GM18505 (cell line): Measurements from ENCODE around the gene NOL4L.
"Not testable (repeated sequence)": the region's sequence is repeated elsewhere in the genome, so short reads cannot be mapped to it uniquely, and the experiment has no call there.

Experiments
- ATAC-seq: cut with Tn5 transposase; IDR thresholded peaks from one replicate; pipeline ENCODE4 v1.9.1; 2021; ENCODE audit not compliant: unreplicated experiment
- POLR2A ChIP-seq: IDR thresholded peaks from 4 replicates; pipeline ENCODE4 v1.6.1; 2011; ENCODE audit warnings: borderline replicate concordance; ENCODE audit not compliant: insufficient read depth, insufficient read length; ENCODE audit errors: extremely low read depth

NOL4L gene

DNA sequence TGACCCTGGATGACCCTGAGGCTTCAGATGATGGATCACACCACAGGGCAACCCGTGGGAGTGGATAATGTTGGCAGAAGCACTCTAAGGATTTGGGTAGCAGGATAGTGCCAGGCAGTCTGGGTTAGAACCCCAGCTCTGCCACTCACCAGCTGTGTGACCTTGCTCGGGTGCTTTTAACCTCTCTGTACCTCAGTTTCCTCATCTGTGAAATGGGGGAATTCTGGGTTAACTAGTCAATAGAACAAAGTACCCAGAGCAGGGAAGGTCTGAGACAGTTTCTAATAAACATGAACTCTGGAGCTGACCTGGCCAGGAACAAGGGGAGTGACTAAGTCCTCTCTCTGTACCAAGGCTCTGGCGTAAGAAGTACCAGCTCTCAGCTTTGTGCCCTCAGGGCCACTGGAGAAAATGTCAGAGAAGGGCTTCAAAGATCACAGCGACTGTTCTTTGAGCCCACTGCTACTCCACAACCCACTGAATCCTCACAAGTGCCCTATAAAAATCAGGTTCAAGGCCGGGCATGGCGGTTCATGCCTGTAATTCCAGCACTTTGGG, 14.7 kb upstream of the NOL4L start:
- TF ChIP-seq POLR2A, result no peak
- no peak for ATAC-seq

DNA sequence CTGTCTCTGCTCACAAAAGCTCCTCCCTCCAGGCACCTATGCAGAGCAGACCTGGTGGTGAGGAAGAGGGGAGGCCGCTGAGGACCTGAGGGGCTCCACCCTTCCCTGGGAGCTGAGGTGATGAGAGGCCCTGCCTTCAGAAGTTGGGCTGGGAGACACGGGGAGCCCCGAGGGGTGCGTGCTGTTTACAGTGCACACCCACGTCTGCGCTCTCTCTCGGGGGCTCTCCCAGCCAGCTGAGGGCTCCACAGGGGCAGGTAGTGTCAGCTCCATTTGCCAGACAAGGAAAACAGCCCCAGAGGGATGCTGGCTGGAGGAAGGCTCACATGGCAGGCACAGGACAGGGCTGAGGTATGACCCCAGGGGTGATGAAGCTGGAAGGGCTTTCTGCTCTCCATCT, 13.5 kb upstream of the NOL4L start:
- no peak for TF ChIP-seq POLR2A
- ATAC-seq, result no peak

GRCh38 chr20:32597714-32598113, 12.6 kb upstream of the NOL4L start:
- ATAC-seq, result no peak
- TF ChIP-seq POLR2A, result no peak

DNA sequence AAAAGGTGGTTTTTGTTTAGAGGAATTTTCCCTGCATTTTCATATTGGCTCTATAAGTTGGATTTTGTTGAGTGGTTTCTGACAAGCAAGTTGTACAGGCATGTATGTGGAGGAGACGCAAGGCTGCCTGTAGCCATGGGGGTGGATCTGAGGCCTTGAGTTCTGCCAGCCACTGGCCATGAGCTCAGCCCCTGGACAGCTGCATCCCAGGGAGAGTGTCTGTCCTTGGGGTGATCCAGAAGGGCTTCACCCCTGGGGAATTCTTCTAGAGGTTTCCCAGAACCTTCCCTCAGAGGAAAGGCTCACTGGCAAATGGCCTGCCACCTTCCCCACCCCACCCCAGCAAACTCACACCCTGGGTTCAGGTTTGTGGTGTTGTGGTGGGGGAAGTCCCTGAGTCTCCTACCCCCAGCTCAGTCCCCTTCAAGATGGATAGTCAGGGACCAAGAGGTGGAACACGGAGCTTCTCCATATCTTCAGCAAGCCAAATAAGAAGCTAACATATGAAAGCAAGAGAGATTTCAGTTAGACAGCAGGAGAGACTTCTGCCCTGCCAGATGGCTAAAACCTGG, 11.6 kb upstream of the NOL4L start:
- ATAC-seq, result no peak
- no peak for TF ChIP-seq POLR2A

- no peak for ATAC-seq
- TF ChIP-seq POLR2A, result no peak
Observed at GRCh38 chr20:32595143-32595542, 10.0 kb upstream of the NOL4L start.

DNA sequence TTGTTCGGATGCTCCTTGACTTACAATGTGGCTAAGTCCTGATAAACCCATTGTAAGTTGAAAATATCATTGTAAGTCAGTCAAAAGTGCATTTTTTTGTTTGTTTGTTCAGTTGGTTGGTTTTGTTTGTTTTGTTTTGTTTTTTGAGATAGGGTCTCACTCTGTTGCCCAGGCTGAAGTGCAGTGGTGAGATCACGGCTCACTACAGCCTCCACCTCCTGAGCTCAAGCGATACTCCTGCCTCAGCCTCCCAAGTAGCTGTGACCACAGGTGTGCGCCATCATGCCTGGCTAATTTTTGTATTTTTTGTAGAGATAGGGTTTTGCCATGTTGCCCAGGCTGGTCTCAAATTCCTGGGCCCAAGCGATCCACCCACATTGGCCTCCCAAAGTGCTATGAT, 9.5 kb upstream of the NOL4L start:
- not testable (repeated sequence) for ATAC-seq

GRCh38 chr20:32594204-32594603, 9.1 kb upstream of the NOL4L start:
- ATAC-seq, result no peak
- TF ChIP-seq POLR2A, result no peak

DNA sequence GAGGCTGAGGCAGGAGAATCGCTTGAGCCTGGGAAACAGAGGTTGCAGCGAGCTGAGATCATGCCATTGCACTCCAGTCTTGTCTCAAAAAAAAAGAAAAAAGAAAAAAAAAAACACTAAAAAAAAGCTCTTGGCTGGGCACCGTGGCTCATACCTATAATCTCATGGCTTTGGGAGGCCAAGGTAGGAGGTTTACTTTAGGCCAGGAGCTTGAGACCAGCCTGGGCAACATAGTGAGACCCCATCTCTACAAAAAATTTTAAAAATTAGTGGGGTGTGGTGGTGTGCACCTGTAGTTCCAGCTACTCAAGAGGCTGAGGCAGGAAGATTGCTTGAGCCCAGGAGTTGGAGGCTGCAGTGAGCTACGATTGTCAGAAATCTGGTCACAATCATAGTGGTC, 7.5 kb upstream of the NOL4L start:
- not testable (repeated sequence) for ATAC-seq

DNA sequence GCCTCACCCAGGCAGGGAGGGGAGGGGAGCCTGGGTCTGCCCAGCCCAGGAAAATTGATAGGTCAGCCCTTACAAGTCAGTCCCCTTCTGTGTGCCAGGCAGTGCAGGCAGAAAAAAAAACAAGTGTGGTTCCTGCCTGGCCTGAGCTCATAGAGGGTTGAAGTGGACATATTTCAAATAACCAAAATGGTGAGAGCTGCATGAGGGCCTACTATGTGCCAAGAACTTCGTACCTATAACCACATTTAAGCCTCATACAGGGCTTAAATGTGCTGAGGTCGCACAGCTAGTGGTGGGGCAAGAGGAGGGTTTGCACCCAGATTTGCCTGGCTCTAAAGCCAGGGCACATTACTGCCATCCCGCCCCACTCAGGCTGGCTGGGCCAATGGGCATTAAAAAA, 6.9 kb upstream of the NOL4L start:
- no peak for TF ChIP-seq POLR2A
- no peak for ATAC-seq

GRCh38 chr20:32589769-32590168, 4.6 kb upstream of the NOL4L start:
- TF ChIP-seq POLR2A, result no peak

DNA sequence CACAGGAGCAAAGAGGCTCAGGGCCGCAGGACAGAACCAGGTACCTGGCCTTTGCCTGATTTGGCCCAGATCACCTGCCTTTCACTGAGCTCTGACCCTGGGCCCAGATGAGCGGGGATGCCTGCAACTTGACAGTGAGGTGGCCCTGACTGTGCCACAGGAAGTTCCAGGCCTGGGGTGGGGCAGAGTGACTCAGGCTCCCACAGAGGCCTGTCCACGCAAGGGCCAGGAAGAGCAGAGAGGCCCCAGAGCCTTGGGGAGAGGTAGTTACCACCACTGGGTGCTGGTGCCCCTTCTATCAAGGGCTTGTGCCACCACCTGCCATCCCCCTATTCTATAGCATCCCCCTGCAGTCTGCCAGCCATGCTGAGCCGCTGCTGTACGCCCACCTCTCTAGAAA, 4.1 kb upstream of the NOL4L start:
- no peak for TF ChIP-seq POLR2A
- no peak for ATAC-seq

More at GRCh38 chr20:32589769-32590168, 4.6 kb upstream of the NOL4L start:
- ATAC-seq, result no peak

GRCh38 chr20:32588040-32588439, 2.9 kb upstream of the NOL4L start:
- no peak for TF ChIP-seq POLR2A
- no peak for ATAC-seq

DNA sequence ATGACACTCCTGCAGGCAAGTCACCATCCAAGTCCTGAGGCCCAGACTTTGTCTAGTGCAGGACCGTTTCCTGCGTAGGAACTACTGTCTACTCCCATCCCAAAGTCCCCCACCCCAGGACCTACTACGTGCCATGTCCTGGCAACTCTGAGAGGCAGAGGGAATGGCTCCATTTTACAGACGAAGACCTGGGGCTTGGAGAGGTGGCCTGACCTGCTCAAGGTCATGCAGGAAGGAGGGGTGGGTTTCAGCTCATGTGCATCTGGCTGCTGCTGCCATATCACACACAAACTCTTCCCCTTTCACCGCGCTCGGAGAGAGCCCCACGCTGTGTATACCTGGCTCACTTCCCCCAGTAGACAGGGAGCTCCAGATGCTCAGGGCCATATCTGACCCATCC, 1.2 kb upstream of the NOL4L start:
- no peak for TF ChIP-seq POLR2A
- ATAC-seq, result no peak

DNA sequence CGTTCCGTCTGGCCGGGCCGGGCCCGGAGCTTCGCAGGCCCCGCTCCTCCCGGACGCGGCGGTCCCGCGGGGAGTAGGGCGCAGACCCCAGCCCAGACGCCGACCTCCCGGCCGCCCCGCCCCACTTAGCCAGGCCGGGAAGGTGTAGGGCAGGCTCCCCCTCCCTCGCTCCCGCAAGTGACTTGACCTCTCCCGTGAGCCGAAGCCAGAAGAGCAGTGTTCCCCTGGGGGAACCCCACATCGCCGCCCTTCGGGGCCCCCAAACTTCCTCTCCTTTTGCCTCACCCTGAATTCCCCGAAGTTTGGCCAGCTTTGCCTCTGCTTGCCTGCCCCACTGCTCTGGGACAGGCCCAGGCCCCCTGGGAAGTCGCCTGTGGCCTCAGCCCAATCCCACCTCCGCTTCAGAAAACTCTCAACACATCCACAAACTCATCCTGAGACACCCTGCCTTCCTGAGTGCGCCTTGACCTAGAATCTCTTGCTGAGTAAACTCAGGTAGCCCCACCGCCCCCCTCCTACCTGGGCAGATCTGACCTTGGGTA, 524 bp upstream of the NOL4L start:
- no peak for ATAC-seq
- no peak for TF ChIP-seq POLR2A

- ATAC-seq, result no peak
- TF ChIP-seq POLR2A, result no peak
Observed at GRCh38 chr20:32583581-32584070, 1.5 kb downstream of the NOL4L start.
